ENCODE measurements around the gene LGALS7B. TPM values are rescaled to one million over a fixed set of nuclear protein-coding genes. Genes with fewer than 3 reads are reported as not detected.
"Not testable (repeated sequence)": the region's sequence is repeated elsewhere in the genome, so short reads cannot be mapped to it uniquely, and the experiment has no call there.

The LGALS7B gene
- total and polyA plus RNA-seq, 8 donors, result 0.38 TPM; not detected in 7

- no peaks in the 10 kb centered on the region for H3K4me1 ChIP-seq
- no peaks in the 10 kb centered on the region for H3K27me3 ChIP-seq
- H3K36me3 ChIP-seq, result no peaks in the 10 kb centered on the region
- no peaks in the 10 kb centered on the region for H3K9me3 ChIP-seq
- no peak for DNase-seq
- 64 to 67% methylated on average over 2 of the region's 2 CpGs for WGBS, 2 donors
- no peak overlapping the region for H3K27ac ChIP-seq
- no peak for TF ChIP-seq CTCF (IDR thresholded peaks at IDR 0.05)
- no peak for FAIRE-seq
- intact Hi-C loops (cut with DNase I), result no loop called here
- no peak for ATAC-seq
- no peak overlapping the region for H3K4me3 ChIP-seq
Measured at GRCh38 chr19:38796154-38796553, 7.2 kb downstream of the LGALS7B start.

- FAIRE-seq; intact Hi-C loops (cut with DNase I); H3K4me1 ChIP-seq; DNase-seq; H3K27me3 ChIP-seq; H3K9me3 ChIP-seq; H3K4me3 ChIP-seq; H3K27ac ChIP-seq; ATAC-seq; H3K36me3 ChIP-seq: not testable (repeated sequence)
- WGBS, 2 donors, result 89 to 100% methylated on average over 5 to 33 of the region's 33 CpGs
Measured at GRCh38 chr19:38797781-38798180, 8.8 kb downstream of the LGALS7B start.

GRCh38 chr19:38799104-38799503, 10.1 kb downstream of the LGALS7B start:
- no peaks in the 10 kb centered on the region for H3K4me1 ChIP-seq
- no peak for TF ChIP-seq CTCF (IDR thresholded peaks at IDR 0.05)
- H3K27me3 ChIP-seq, result no peaks in the 10 kb centered on the region
- 85% methylated on average over 10 of the region's 10 CpGs for WGBS, 2 donors
- H3K27ac ChIP-seq, result no peak overlapping the region
- H3K4me3 ChIP-seq, result no peak overlapping the region
- intact Hi-C loops (cut with DNase I), result no loop called here
- DNase-seq (no peak), FAIRE-seq (no peak), ATAC-seq (no peak)
- H3K36me3 ChIP-seq, result no peaks in the 10 kb centered on the region
- H3K9me3 ChIP-seq, result no peaks in the 10 kb centered on the region

GRCh38 chr19:38800577-38801347, 11.8 kb downstream of the LGALS7B start:
- TF ChIP-seq CTCF (IDR thresholded peaks at IDR 0.05), result no peak
- intact Hi-C loops (cut with DNase I), result no loop called here
- no peaks in the 10 kb centered on the region for H3K4me1 ChIP-seq
- ATAC-seq (no peak), DNase-seq (no peak), FAIRE-seq (no peak)
- no peak overlapping the region for H3K27ac ChIP-seq
- H3K36me3 ChIP-seq, result no peaks in the 10 kb centered on the region
- no peaks in the 10 kb centered on the region for H3K9me3 ChIP-seq
- no peak overlapping the region for H3K4me3 ChIP-seq
- H3K27me3 ChIP-seq, result no peaks in the 10 kb centered on the region
- 85 to 89% methylated on average over 5 of the region's 5 CpGs for WGBS, 2 donors

- FAIRE-seq (no peak), ATAC-seq (no peak), DNase-seq (no peak)
- intact Hi-C loops (cut with DNase I), result no loop called here
- Histone ChIP-seq H3K4me3 (no peak overlapping the region), H3K27me3 (no peaks in the 10 kb centered on the region), H3K27ac (no peak overlapping the region), H3K36me3 (no peaks in the 10 kb centered on the region), H3K4me1 (no peaks in the 10 kb centered on the region), H3K9me3 (no peaks in the 10 kb centered on the region)
- no peak for TF ChIP-seq CTCF (IDR thresholded peaks at IDR 0.05)
- WGBS, 2 donors, result 95% methylated on average over 12 of the region's 12 CpGs
Measured at GRCh38 chr19:38801359-38802095, 12.5 kb downstream of the LGALS7B start.

All from pancreas (tissue), 10 donors.